Loucy (cell line): ENCODE results near the gene TPO.

Experiments
- EZH2phosphoT487 ChIP-seq: fragments of 200-600 bp; IDR thresholded peaks from 2 replicates; pipeline ENCODE4 v1.6.1; 2018; ENCODE audit warnings: antibody characterized with exemption, mild to moderate bottlenecking, moderate library complexity, borderline replicate concordance
- TF ChIP-seq, protein P1 (sequence below): fragments of 200-600 bp; sonication (generic); conservative IDR thresholded peaks from 2 replicates; pipeline ENCODE4 v1.5.1; 2014; ENCODE audit warnings: mild to moderate bottlenecking, antibody characterized with exemption, low read length

- TF ChIP-seq, protein P1, sequence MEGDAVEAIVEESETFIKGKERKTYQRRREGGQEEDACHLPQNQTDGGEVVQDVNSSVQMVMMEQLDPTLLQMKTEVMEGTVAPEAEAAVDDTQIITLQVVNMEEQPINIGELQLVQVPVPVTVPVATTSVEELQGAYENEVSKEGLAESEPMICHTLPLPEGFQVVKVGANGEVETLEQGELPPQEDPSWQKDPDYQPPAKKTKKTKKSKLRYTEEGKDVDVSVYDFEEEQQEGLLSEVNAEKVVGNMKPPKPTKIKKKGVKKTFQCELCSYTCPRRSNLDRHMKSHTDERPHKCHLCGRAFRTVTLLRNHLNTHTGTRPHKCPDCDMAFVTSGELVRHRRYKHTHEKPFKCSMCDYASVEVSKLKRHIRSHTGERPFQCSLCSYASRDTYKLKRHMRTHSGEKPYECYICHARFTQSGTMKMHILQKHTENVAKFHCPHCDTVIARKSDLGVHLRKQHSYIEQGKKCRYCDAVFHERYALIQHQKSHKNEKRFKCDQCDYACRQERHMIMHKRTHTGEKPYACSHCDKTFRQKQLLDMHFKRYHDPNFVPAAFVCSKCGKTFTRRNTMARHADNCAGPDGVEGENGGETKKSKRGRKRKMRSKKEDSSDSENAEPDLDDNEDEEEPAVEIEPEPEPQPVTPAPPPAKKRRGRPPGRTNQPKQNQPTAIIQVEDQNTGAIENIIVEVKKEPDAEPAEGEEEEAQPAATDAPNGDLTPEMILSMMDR, result no peak
- TF ChIP-seq EZH2phosphoT487, result no peak
Observed at GRCh38 chr2:1556286-1556685, 143.0 kb downstream of the TPO start.
